ENCODE results near the gene ANGPTL7. TPM values are rescaled to one million over a fixed set of nuclear protein-coding genes. Genes with fewer than 3 reads are reported as not detected.

Gene ANGPTL7
- total RNA-seq, 3 donors from 2014 or later (not counting 1 experiment from before 2014, with no cell fraction given): not detected

DNA sequence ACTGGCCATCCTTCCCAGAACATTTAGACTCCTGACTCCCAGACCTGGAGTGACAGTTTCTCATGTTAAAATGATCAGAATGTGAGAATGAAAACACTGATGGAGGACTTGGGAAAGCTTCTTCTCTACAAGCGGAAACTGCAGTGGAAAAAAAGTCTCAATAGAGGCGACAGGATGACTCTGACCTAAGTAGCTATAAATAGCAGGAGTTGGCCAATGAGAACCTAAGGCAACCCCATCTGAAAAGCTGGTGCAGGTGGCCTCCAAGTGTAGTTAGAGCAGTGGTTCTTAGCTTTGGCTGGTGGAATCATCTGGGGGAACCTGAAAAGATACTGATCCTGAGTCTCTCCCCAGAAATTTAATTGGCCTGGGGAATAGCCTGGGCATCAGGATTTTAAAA, 45.2 kb upstream of the ANGPTL7 start:
- 55% methylated on average over 2 of the region's 2 CpGs for WGBS (ENCODE audit: insufficient coverage)
- peaks cover 23% of the 10 kb centered on the region for H3K36me3 Mint-ChIP-seq
- H3K36me3 ChIP-seq (ENCODE audit: control insufficient read depth, insufficient read depth, low read length): peaks cover 63% of the 10 kb centered on the region

DNA sequence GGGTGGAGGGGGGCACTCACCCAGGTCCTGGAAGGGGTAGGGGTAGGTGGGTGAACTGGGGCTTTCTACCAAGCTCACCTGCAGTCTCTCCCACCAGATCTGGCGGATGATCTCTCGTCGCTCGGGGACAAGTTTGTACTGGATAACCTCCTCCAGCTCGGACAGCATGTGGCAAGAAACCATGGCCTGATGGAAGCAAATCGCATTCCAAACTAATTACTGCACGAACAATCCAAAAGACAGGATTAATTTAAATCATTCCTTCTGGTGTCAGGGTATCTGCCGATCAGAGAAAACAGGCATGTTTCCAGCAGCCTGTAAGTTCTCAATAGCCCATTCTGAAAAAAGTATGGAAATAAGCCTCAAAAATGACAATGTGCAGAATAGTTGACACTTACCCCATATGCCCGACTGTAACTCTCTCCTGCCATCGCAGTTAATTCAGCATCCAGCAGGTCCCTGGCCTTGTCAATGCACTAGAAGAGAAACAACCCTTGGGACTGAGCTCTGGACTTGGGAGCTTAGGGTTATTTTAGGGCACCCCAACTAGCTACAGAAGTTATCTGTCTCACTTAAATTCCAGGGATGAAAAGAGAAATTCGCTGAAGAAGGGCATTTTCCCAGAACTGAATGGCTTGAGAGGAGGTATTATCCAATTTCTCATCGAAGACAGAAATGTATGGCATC, 44.4 kb upstream of the ANGPTL7 start:
- H3K4me1 ChIP-seq (ENCODE audit: control insufficient read depth, insufficient read depth, low read length): no peaks in the 10 kb centered on the region
- no peaks in the 10 kb centered on the region for H3K4me1 Mint-ChIP-seq
- TF ChIP-seq, protein P1, sequence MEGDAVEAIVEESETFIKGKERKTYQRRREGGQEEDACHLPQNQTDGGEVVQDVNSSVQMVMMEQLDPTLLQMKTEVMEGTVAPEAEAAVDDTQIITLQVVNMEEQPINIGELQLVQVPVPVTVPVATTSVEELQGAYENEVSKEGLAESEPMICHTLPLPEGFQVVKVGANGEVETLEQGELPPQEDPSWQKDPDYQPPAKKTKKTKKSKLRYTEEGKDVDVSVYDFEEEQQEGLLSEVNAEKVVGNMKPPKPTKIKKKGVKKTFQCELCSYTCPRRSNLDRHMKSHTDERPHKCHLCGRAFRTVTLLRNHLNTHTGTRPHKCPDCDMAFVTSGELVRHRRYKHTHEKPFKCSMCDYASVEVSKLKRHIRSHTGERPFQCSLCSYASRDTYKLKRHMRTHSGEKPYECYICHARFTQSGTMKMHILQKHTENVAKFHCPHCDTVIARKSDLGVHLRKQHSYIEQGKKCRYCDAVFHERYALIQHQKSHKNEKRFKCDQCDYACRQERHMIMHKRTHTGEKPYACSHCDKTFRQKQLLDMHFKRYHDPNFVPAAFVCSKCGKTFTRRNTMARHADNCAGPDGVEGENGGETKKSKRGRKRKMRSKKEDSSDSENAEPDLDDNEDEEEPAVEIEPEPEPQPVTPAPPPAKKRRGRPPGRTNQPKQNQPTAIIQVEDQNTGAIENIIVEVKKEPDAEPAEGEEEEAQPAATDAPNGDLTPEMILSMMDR (IDR thresholded peaks at IDR 0.05): no peak
- H3K27me3 ChIP-seq (ENCODE audit: control insufficient read depth, insufficient read depth, low read length): no peaks in the 10 kb centered on the region
- intact Hi-C loops (cut with micrococcal nuclease): no loop called here
- peaks cover 66% of the 10 kb centered on the region for H3K36me3 ChIP-seq (ENCODE audit: control insufficient read depth, insufficient read depth, low read length)
- H3K36me3 Mint-ChIP-seq: peaks cover 21% of the 10 kb centered on the region
- H3K4me3 Mint-ChIP-seq: no peak overlapping the region
- no peak overlapping the region for H3K27ac ChIP-seq (ENCODE audit: low read length)
- H3K9me3 ChIP-seq (ENCODE audit: control insufficient read depth, insufficient read depth, low read length): no peaks in the 10 kb centered on the region
- H3K9me3 Mint-ChIP-seq: no peaks in the 10 kb centered on the region
- no peaks in the 10 kb centered on the region for H3K27me3 Mint-ChIP-seq (ENCODE audit: low read depth in 2 of 2)
- H3K4me3 ChIP-seq (ENCODE audit: low read length): no peak overlapping the region
- no peak overlapping the region for H3K27ac Mint-ChIP-seq
- ATAC-seq (no peak), DNase-seq (no peak)
- 94% methylated on average over 11 of the region's 12 CpGs for WGBS (ENCODE audit: insufficient coverage)

More for the DNA sequence above, 45.2 kb upstream of the ANGPTL7 start:
- Mint-ChIP-seq H3K27ac (peak overlapping the region in 1 of 2 donors; percentile 11), H3K4me3 (no peak overlapping the region), H3K27me3 (ENCODE audit: low read depth in 2 of 2) (no peaks in the 10 kb centered on the region), H3K4me1 (no peaks in the 10 kb centered on the region), H3K9me3 (no peaks in the 10 kb centered on the region)
- TF ChIP-seq, protein P1 (IDR thresholded peaks at IDR 0.05): no peak
- Histone ChIP-seq H3K9me3 (ENCODE audit: control insufficient read depth, insufficient read depth, low read length) (no peaks in the 10 kb centered on the region), H3K4me3 (ENCODE audit: low read length) (no peak overlapping the region), H3K27me3 (ENCODE audit: control insufficient read depth, insufficient read depth, low read length) (no peaks in the 10 kb centered on the region), H3K27ac (ENCODE audit: low read length) (no peak overlapping the region), H3K4me1 (ENCODE audit: control insufficient read depth, insufficient read depth, low read length) (no peaks in the 10 kb centered on the region)
- ATAC-seq: no peak
- DNase-seq: no peak
- intact Hi-C loops (cut with micrococcal nuclease): no loop called here

DNA sequence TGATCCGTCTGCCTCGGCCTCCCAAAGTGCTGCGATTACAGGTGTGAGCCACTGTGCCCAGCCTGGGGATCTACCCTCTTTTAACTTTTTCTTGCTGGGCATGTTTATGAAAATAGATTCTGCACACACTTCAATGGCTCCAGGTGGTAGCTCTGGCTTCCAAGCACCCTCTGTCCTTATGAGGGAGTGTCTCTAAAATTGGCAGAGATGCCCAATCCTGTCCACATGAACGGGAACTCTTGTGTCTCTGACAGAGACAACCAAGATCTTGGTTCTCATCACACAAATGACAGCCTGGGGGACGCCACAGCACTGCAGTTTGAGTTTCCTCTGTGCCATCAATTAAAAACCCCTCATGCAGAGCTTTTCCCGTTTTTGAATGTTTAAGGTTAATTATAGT, 43.4 kb upstream of the ANGPTL7 start:
- Mint-ChIP-seq H3K36me3 (peaks cover 21% of the 10 kb centered on the region), H3K27me3 (ENCODE audit: low read depth in 2 of 2) (no peaks in the 10 kb centered on the region), H3K4me1 (no peaks in the 10 kb centered on the region), H3K9me3 (no peaks in the 10 kb centered on the region), H3K27ac (no peak overlapping the region), H3K4me3 (no peak overlapping the region)
- no peaks in the 10 kb centered on the region for H3K4me1 ChIP-seq (ENCODE audit: control insufficient read depth, insufficient read depth, low read length)
- H3K9me3 ChIP-seq (ENCODE audit: control insufficient read depth, insufficient read depth, low read length): no peaks in the 10 kb centered on the region
- TF ChIP-seq, protein P1 (IDR thresholded peaks at IDR 0.05): no peak
- no peak overlapping the region for H3K27ac ChIP-seq (ENCODE audit: low read length)
- DNase-seq (no peak), ATAC-seq (no peak)
- 98% methylated on average over 6 of the region's 6 CpGs for WGBS (ENCODE audit: insufficient coverage)
- H3K27me3 ChIP-seq (ENCODE audit: control insufficient read depth, insufficient read depth, low read length): no peaks in the 10 kb centered on the region
- intact Hi-C loops (cut with micrococcal nuclease): no loop called here
- no peak overlapping the region for H3K4me3 ChIP-seq (ENCODE audit: low read length)
- peaks cover 65% of the 10 kb centered on the region for H3K36me3 ChIP-seq (ENCODE audit: control insufficient read depth, insufficient read depth, low read length)

Data from natural killer cell (primary cell).